NOMO-1 (cell line): ENCODE measurements around the gene FDPS.

Experiments used
- DNase-seq, 2 experiments: peaks; one replicate each; lab custom pipeline; 2025; ENCODE audit not compliant: unreplicated experiment in 2 of 2; lab: John Stamatoyannopoulos, UW

FDPS gene

DNA sequence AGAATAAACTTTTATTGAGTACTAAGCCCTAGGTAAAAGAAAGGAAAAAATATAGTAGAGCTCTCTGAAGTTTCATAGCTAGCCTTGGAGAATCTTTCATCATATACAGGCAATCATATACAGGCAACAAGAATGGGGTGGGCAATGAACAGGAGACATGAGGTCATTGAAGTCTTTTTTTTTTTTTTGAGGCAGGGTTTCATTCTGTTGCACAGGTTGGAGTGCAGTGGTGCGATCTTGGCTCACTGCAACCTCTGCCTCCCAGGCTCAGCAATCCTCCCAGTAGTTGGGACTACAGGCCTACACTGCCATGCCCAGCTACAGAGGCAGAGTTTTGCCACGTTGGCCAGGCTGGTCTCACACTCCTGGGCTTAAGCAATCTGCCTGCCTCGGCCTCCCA is 34.2 kb downstream of the FDPS start:
- no peak for DNase-seq

DNA sequence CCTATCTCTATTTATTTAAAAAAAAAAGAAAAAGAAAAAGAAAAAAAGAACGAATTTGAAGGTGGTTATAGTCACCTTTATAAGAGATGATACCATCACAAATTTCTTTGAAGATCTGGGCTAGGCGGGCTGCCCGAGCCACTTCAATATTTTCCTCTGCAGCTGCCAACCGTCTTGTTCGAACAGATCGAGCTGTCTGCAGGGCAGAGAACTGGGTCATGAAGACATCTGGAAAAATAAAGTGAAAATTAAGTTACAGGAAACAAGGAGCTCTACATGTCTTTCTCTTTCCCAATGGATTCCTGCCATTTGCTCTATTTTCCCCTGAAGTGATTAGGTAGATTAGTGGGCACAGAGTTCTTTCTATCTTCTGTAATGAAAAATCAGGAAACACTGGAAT is 44.0 kb downstream of the FDPS start:
- no peak for DNase-seq

DNA sequence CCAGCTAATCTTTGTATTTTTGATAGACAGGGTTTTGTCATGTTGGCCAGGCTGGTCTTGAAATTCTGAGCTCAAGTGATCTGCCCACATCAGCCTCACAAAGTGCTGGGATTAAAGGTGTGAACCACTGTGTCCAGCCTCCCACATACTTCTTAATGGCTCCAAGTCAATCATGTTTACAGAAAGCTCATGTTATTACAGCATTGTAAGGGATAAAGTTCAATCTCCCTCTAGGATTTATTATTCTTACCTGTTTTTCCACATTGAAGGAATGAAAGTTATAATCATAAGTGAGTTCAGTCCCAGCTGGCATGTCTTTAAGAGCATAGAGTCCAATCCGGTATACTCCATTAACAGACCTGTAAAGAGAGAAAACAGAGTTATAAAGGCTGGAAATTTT is 51.4 kb downstream of the FDPS start:
- no peak for DNase-seq
